Upper lobe of left lung (tissue), 6 donors: Measurements from ENCODE around the gene SFR1. TPM values are rescaled to one million over a fixed set of nuclear protein-coding genes. Genes with fewer than 3 reads are reported as not detected.

Experiments used
- ATAC-seq, 2 donors: fragments of 200-7000 bp; cut with Tn5 transposase; one replicate each; pipeline ENCODE4 v1.9.1; 2022; ENCODE audit warnings: mild to moderate bottlenecking in 2 of 2, moderate library complexity in 2 of 2; ENCODE audit not compliant: low FRiP score in 2 of 2
- DNase-seq, 2 donors: peaks; one replicate each; pipeline ENCODE4 v3.0.0-alpha.2; 2019 to 2020
- H3K27ac ChIP-seq, 4 donors: fragments of 200-600 bp; sonication (generic); one replicate each; pipeline ENCODE4 v1.5.1; 2016 to 2019
- H3K27me3 ChIP-seq, 4 donors: fragments of 200-600 bp; sonication (generic); one replicate each; pipeline ENCODE4 v1.5.1; 2017 to 2019
- H3K36me3 ChIP-seq, 4 donors: fragments of 200-600 bp; sonication (generic); one replicate each; pipeline ENCODE4 v1.5.1; 2016 to 2019
- H3K4me1 ChIP-seq, 4 donors: fragments of 200-600 bp; sonication (generic); one replicate each; pipeline ENCODE4 v1.5.1; 2018 to 2019
- H3K4me3 ChIP-seq, 4 donors: fragments of 200-600 bp; sonication (generic); one replicate each; pipeline ENCODE4 v1.5.1; 2017 to 2019; ENCODE audit warnings: mild to moderate bottlenecking in 2 of 4, moderate library complexity in 1 of 4
- H3K9me3 ChIP-seq, 4 donors: fragments of 200-600 bp; sonication (generic); one replicate each; pipeline ENCODE4 v1.5.1; 2018 to 2019
- EP300 ChIP-seq, 4 donors: sonication (generic); formaldehyde crosslinking; IDR thresholded peaks; one replicate each; pipeline ENCODE4 v1.5.1; 2017; ENCODE audit warnings: antibody characterized with exemption in 4 of 4, control low read depth in 2 of 4
- POLR2A ChIP-seq, 4 donors: fragments of 450-650 bp; IDR thresholded peaks; one replicate each; pipeline ENCODE4 v1.5.1; 2016 to 2017; ENCODE audit warnings: antibody characterized with exemption in 4 of 4, mild to moderate bottlenecking in 2 of 4
- POLR2AphosphoS5 ChIP-seq, 2 donors: sonication (generic); formaldehyde crosslinking; IDR thresholded peaks; one replicate each; pipeline ENCODE4 v1.5.1; 2017; ENCODE audit warnings: antibody characterized with exemption in 2 of 2
- WGBS, 2 donors: methylation state at CpG; one replicate each; pipeline ENCODE4 v1.1.5; 2017 to 2018; 5-methylcytosine and 5-hydroxymethylcytosine counted together
- total RNA-seq, 6 donors: library from RNA; depleted of rRNA in 4 of 6; stranded (reverse); fragments of >200 nt in 4 of 6; gene quantifications; one replicate each; pipeline versions ENCODE4 v1.1.0 to v1.2.1, GENCODE V29; 2016 to 2021
- TF ChIP-seq, protein P1 (sequence below), 6 experiments: fragments of 450-650 bp in 4 of 6; fragments of 200-600 bp in 2 of 6; sonication (generic) in 2 of 6; IDR thresholded peaks; one replicate each; pipeline ENCODE4 v1.5.1; 2016 to 2019; ENCODE audit warnings: antibody characterized with exemption in 6 of 6
- donor health status: DM: no; HTN: no; CAD: no; lungs with moderate emphysema.
- donor health status: DM: no; HTN: yes; CAD: no; lungs with severe emphysema.

The SFR1 gene
- total RNA-seq, 6 donors from 2014 or later = 3.1 to 11.9 (median 7.3) TPM

- ATAC-seq = no peak
- 48 to 68% methylated on average over 3 of the region's 3 CpGs for WGBS, 2 donors
- no peaks in the 10 kb centered on the region for H3K9me3 ChIP-seq
Observed at GRCh38 chr10:104077247-104077646, 44.7 kb upstream of the SFR1 start.

DNA sequence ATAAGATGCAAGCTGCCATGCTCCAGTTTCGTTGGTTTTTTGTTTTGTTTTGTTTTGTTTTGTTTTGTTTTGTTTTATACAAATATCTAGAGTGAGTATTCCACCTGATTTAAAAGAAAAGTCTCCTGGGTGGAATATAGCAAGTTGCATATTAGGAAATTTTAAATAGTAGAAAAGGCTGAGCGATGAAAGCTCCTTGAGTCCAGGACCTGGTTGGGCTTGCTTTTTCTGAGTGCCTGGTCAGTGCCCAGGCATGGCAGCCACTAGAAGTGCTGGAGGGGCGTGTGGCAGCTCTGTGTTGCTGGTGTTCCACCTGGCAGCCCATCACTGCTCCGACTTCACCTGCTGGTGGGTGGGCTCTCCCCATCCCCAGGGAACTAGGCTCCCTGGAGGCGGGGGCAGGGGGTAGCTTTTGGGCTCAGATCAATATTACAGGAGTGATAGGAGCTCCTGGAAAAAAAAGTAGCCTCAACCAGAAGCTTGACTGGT is 44.3 kb upstream of the SFR1 start:
- TF ChIP-seq POLR2AphosphoS5 (IDR thresholded peaks at IDR 0.05) (no peak), EP300 (IDR thresholded peaks at IDR 0.05) (no peak), POLR2A (IDR thresholded peaks at IDR 0.05) (no peak)
- TF ChIP-seq, protein P1, sequence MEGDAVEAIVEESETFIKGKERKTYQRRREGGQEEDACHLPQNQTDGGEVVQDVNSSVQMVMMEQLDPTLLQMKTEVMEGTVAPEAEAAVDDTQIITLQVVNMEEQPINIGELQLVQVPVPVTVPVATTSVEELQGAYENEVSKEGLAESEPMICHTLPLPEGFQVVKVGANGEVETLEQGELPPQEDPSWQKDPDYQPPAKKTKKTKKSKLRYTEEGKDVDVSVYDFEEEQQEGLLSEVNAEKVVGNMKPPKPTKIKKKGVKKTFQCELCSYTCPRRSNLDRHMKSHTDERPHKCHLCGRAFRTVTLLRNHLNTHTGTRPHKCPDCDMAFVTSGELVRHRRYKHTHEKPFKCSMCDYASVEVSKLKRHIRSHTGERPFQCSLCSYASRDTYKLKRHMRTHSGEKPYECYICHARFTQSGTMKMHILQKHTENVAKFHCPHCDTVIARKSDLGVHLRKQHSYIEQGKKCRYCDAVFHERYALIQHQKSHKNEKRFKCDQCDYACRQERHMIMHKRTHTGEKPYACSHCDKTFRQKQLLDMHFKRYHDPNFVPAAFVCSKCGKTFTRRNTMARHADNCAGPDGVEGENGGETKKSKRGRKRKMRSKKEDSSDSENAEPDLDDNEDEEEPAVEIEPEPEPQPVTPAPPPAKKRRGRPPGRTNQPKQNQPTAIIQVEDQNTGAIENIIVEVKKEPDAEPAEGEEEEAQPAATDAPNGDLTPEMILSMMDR (IDR thresholded peaks at IDR 0.05) = no peak
- no peak for ATAC-seq
- H3K4me3 ChIP-seq = no peak overlapping the region
- 86 to 89% methylated on average over 5 of the region's 5 CpGs for WGBS, 2 donors
- H3K9me3 ChIP-seq = no peaks in the 10 kb centered on the region
- H3K27ac ChIP-seq = peak overlapping the region in 1 of 4 donors; percentile 42
- no peaks in the 10 kb centered on the region for H3K27me3 ChIP-seq
- no peaks in the 10 kb centered on the region for H3K36me3 ChIP-seq
- DNase-seq = no peak
- H3K4me1 ChIP-seq = peaks cover 0 to 14% (median 3%) of the 10 kb centered on the region in 4 donors

More at GRCh38 chr10:104077247-104077646, 44.7 kb upstream of the SFR1 start:
- peaks cover 0 to 14% (median 3%) of the 10 kb centered on the region in 4 donors for H3K4me1 ChIP-seq
- H3K27ac ChIP-seq = peak overlapping the region in 1 of 4 donors; percentile 42
- H3K36me3 ChIP-seq = no peaks in the 10 kb centered on the region
- no peak overlapping the region for H3K4me3 ChIP-seq
- no peaks in the 10 kb centered on the region for H3K27me3 ChIP-seq
- TF ChIP-seq, protein P1 (IDR thresholded peaks at IDR 0.05) = no peak
- TF ChIP-seq POLR2AphosphoS5 (IDR thresholded peaks at IDR 0.05) = no peak
- no peak for TF ChIP-seq EP300 (IDR thresholded peaks at IDR 0.05)
- TF ChIP-seq POLR2A (IDR thresholded peaks at IDR 0.05) = no peak
- no peak for DNase-seq

- 51 to 65% methylated on average over 1 of the region's 1 CpG for WGBS, 2 donors
- TF ChIP-seq, protein P1 (IDR thresholded peaks at IDR 0.05) = peak in 5 of 6 experiments; percentile 11 to 32 (median 25)
- TF ChIP-seq POLR2AphosphoS5 (IDR thresholded peaks at IDR 0.05) = no peak
- Histone ChIP-seq H3K36me3 (no peaks in the 10 kb centered on the region), H3K27me3 (no peaks in the 10 kb centered on the region), H3K9me3 (no peaks in the 10 kb centered on the region), H3K27ac (no peak overlapping the region), H3K4me1 (peaks cover 0 to 14% (median 6%) of the 10 kb centered on the region in 4 donors), H3K4me3 (no peak overlapping the region)
- no peak for ATAC-seq
- no peak for DNase-seq
Observed at GRCh38 chr10:104080762-104081161, 41.2 kb upstream of the SFR1 start.

GRCh38 chr10:104081998-104082397 is 40.0 kb upstream of the SFR1 start:
- Histone ChIP-seq H3K27me3 (no peaks in the 10 kb centered on the region), H3K36me3 (no peaks in the 10 kb centered on the region), H3K4me3 (no peak overlapping the region), H3K27ac (no peak overlapping the region), H3K4me1 (peaks cover 0 to 10% (median 3%) of the 10 kb centered on the region in 4 donors), H3K9me3 (no peaks in the 10 kb centered on the region)
- WGBS, 2 donors = 84% methylated on average over 5 of the region's 5 CpGs
- DNase-seq = no peak
- no peak for ATAC-seq
- TF ChIP-seq POLR2AphosphoS5 (IDR thresholded peaks at IDR 0.05) = no peak
- TF ChIP-seq, protein P1 (IDR thresholded peaks at IDR 0.05) = no peak
- TF ChIP-seq EP300 (IDR thresholded peaks at IDR 0.05) = no peak
- TF ChIP-seq POLR2A (IDR thresholded peaks at IDR 0.05) = no peak
